ENCODE results near the gene ZNRF1.
"Not testable (repeated sequence)": the region's sequence is repeated elsewhere in the genome, so short reads cannot be mapped to it uniquely, and the experiment has no call there.

Gene ZNRF1

DNA sequence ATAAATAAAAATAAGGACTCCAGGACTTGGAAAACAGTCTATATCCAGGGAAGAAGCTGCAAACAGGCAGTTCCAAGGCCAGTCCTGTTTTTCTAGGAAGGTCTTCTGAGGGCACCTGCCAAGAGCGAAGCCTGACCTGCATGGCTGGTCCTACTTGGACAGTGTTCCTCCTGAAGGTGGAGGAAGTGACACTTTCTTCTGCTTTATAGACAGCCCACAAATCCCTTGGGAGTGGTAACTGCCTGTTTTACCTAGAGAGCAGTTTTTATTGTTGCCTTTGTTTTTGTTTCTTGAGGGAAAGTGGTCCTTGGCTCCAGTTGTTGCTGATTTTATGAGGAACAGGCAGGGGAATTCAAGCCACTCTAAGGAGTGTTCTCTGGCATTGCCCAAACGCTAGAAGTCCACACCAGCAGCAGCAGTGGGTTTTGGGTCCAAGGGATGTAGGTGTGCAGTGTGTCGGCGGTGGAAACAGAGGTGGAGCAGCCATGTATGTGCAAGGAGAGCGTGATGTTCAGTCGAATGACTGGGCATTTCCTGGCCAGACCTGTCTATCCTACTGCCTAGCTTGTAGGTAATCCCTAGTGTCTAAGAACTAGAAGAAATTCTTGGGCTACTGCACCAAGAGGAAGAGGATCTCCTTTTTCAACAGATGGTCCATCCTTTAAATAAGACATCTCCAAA, 82.5 kb downstream of the ZNRF1 start:
- DNase-seq, result no peak

- DNase-seq, result no peak
Measured at GRCh38 chr16:75083813-75084212, 85.0 kb downstream of the ZNRF1 start.

- DNase-seq, result no peak
Measured at GRCh38 chr16:75085556-75085955, 86.7 kb downstream of the ZNRF1 start.

- DNase-seq, result no peak
Measured at GRCh38 chr16:75086281-75086680, 87.5 kb downstream of the ZNRF1 start.

DNA sequence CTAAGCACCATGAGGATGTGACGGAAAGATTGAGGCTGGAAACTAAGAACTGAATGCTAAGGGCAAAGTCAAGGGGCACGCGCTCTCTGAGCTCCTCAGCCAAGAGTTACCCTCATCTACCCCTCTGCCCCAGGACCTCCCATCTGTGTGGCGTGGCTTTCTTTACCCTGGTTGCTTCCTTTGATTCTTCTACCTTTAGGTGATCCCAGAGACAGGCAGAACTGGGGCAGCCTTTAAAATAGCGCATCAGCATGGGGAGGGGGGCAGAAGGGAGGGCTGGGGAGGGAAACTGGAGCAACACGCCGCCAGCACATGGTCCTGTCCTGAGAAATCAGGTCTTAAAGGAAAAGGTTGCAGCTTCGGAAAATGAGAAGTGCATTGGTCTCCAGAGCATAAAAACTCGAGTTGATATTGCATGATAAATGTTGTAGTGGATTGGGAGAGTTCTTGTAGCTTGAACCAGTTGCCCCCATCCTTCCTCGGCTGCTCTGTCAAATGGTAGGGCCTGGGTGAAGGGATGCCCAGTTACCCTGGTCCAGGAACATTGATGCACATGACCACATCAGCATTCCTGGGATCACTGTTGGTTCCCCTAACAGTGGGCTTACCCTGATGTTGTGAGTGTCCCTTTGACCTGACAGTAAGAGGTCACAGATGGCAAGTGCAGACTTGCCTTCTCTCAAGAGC, 88.0 kb downstream of the ZNRF1 start:
- no peak for DNase-seq

DNA sequence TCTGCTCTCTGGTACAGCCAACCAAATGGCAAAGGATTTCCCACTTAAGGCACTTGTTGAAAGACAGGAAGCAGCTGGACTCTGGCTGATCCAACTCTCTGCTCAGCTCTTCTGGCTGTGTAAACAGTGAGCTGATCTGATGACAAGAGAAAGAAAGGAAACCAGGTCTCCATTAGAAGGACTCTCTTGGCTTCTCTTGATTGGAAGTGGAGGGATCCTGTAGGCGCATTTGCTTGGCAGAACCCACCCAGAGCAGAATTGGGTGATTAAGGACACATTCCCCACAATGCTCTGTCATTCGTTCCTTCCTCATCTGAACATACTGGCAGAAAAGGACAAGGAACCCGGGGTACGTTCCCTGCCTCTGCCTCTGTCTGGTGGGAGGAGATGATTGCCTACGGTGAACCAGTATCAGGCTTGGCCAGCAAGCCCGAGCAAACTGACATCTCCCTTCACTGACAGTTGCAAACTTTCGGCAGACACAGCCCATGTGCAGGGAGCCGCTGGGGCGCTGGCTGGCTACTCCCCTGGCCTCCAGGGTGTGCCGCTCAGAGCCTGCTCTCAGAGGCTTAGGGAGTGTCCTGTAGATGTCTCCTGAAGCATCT, 88.7 kb downstream of the ZNRF1 start:
- peak; percentile 95 for DNase-seq

- DNase-seq, result no peak
Measured at GRCh38 chr16:75088216-75088615, 89.4 kb downstream of the ZNRF1 start.

DNA sequence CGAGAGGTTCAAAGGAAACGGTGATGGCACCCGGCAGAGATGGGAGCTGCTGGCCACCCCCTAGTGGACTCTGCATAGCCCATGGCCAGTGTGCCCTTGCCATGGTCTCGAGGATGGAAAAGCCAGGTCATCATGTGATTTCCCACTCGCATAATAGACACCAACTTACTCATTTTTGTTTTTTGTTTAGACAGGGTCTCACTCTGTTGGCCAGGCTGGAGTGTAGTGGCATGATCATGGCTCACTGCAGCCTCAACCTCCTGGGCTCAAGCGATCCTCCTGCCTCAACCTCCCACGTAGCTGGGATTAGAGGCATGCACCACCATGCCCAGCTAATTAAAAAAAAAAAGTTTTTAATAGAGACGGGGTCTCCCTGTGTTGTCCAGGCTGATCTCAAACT, 90.1 kb downstream of the ZNRF1 start:
- DNase-seq, result no peak

DNA sequence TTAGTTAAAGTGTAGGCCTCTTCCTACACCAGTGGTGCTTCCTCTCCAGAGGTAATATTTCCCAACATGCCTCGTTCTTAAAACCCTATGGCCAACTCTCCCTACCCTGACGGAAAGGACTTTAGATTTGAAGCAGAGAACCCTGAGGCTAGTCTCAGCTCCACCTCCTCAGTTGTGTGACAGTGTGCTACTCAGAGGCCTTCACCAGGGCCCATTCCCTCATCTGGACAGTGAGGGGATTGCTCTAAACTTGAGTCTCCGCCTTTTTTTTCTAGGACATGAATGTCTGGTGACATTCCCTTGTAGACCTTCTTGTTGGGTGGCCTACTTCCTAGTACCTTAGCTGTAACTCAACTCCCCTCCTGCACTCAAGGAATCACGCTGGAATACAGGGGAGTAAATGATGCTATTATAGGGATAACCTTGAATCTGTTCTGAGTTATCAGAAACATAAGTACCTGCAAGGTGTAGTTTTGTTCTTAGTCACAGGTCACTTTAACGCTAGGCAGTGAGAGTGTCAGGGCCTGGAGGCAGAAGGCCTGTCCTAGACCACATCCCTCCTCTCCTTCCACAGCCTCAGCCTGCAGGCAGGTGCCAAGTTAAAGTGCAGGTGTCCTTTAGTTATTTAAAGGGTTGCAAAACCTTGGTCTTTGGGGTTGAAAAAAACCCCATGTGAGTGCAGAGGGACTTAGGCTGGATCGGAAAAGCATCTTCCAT, 90.8 kb downstream of the ZNRF1 start:
- no peak for DNase-seq

DNA sequence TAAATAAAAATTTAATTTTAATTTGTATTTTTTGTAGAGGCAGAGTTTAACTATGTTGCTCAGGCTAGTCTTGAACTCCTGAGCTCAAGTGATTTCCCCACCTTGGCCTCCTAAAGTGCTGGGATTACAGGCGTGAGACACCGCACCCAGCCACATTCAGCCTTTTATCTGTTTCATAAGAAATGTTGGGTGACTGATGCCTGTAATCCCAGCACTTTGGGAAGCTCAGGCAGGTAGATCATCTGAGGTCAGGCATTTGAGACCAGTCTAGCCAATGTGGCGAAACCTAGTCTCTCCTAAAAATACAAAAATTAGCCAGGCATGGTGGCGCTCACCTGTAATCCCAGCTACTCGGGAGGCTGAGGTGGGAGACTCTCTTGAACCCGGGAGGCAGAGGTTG, 92.1 kb downstream of the ZNRF1 start:
- DNase-seq, result not testable (repeated sequence)

DNA sequence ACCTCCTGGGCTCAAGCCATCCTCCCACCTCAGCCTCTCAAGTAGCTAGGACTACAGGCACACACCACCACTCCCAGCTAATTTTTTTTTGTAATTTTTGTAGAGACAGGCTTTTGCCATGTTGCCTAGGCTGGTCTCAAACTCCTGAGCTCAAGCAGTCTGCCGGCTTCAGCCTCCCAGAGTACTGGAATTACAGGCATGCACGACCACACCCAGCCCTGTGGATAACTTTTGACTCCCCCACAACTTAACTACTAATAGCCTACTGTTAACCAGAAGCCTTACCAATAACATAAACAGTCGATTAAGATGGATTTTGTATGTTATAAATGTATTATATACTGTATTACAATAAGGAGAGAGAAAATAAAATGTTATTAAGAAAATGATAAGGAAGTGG, 92.8 kb downstream of the ZNRF1 start:
- not testable (repeated sequence) for DNase-seq

DNA sequence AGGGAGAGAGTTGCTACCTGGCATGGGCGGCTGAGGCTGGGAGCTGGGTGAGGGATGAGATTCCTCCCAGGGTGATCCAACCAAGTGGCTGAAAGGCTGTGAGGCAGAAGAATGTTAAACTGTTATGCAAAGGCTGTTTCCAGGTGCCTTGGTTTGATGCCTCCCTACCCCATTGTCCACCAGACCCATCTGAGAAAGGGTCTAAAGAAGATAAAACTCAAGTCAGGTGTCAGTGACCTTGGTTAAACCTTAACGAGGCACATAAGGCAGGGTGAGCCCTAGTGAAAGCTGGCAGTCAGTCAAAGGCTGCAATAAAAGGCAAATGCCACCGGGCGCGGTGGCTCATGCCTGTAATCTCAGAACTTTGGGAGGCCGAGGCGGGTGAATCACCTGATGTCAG, 94.0 kb downstream of the ZNRF1 start:
- DNase-seq, result no peak

DNA sequence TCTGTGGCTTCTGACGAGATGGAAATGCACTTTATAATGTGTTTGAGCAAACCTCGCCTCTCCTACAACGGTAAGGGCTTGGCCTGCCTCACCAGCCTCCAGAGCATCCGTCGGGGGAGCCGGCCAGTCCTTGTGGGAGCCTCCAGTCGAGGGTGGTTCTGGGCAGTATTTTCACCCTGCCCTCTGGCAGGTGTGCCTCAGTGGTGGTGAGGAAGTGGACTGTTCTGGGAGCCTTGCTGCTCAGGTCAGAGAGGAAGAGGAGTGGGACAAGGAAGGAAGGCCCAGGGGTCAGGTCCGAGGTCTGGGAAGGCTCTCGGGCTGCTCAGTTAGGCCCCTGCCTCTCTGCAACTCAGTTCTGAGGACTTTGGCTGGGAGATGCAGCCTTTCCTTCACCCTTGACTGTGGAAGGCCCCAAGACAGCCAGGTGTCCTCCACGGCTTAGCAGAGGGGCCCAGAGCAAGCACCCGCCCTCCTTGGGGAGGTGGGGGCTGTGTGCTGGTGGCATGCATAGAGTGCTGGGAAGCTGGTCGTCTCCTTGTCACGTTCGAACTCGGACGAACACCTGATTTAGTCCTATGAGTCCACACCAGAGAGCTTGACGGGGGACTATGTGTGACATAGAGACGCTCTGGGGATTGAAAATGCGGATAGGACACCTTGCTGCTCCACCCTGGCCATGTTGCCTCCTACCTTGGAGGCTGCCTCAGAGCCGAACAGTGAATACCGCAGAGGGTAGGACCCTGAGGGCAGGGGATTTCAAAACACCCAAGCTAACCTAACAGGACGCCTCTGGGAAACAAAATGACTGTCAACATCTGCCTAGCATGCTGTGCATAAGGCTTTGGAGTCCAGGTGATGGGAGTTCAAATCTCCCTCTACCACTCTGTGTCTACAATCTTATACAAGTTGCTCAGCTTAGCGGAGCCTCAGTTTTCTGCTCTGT, 95.0 kb downstream of the ZNRF1 start:
- no peak for DNase-seq

- no peak for DNase-seq
Measured at GRCh38 chr16:75095204-75095621, 96.4 kb downstream of the ZNRF1 start.

DNA sequence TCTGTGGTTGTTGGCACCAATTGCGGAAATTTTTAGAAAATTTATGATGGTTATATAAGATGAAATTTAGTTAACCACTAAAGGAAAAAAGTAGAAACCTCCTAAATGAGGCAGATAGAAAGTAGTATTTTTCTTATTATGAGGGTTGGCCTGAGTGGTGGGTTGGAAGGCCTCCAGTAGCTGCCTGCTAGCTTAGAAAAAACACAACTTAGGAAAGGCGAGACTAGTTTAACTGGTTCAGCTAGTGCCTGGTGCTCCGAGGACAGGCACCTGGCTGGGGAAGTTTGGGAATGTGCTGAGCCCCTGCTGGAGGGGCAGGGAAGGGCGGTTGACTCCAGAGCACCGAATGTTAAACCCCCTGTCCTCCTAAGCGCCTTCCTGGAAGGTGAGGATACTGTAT, 97.8 kb downstream of the ZNRF1 start:
- no peak for DNase-seq

- no peak for DNase-seq
Measured at GRCh38 chr16:75097191-75097761, 98.5 kb downstream of the ZNRF1 start.

GRCh38 chr16:75097941-75098901, 99.4 kb downstream of the ZNRF1 start:
- no peak for DNase-seq

DNA sequence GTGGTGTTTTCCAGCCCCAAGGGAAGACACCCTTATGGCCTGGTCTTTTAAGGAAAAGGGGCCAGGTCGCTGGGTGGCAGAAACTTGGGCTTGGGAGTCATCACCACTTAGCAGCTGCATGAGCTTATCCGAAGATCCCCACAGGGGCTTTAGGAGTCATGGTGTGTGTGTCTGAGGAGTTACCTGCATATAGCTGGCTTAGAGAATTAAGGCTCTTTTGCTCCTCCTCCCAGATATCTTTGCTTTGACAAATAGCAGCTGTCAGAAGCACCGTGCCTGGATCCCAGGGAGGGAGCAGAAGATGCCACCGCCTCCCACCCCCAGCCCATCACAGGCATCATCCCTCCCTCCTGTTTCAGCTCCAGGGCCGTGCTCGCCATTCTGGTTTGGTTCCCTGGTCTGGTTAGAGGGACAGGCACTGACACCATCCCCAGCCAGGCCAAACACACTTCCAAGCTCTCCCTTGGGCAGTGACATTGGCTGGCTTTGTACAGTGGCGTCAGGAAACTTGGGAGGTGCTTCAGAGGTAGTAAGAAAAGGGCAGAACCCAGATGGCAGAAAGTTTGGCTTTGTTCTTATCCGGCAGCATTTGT, 100.3 kb downstream of the ZNRF1 start:
- no peak for DNase-seq

DNA sequence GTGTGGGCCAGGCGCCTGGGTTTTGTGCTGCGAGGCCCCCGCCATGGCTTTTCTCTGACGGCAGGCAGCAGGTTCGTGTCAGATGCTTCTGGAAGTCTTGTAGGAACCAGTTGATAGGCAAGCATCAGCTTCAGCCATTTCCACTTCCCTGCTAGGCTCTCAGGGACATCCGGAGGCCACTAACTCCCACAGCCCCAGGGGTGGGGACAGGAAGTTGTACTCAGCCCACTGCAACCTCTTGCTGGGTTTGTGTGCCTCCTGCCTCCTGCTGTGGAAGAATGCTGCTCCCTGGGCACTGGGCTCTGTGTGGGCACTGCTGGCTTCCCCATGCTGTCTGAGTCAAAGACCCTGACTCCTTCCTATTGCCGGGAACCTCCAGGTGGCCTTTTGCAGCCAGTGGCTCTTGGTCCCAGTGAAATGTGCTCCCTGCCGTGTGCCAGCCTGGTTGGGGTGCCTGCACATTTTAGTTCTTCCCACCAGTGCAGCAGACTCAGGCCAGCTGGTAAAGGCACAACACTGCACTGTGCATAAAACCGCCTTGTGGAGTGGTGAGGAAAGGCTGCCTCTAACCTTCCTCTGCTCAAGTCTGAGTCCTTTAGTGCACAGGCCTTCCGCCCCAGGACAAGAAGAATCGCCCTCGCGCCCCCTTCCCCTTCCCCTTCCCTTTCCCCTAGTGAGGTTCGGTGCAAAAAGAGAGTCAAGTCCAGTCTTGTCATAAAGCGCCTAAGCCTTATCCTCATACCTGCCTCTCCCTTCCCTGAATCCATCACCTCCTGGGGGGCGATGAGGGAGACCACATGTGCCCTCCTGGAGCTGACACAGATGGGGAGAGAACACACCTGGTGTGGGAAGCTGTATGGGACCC, 101.1 kb downstream of the ZNRF1 start:
- DNase-seq, result no peak

DNA sequence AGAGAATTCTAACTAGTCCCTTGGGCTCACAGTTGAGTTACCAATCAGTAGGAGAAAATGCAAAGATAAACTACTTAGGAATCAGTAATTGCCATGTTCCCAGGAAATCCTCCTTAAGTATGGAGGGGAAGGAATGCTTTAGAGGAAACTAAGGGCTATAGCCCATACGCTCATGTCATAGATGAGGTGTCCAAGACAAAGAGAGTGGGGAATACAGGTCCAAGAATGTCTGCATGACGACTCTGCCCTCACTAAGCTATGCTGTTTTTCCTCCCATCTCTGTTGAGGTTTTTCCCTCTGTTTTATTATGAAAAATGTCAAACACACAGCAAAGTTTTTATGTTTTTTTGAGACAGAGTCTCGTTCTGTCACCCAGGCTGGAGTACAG, 101.8 kb downstream of the ZNRF1 start:
- no peak for DNase-seq
